ENCODE measurements around the gene ADAM12. TPM values are rescaled to one million over a fixed set of nuclear protein-coding genes. Genes with fewer than 3 reads are reported as not detected.

Gene ADAM12
- total and polyA plus RNA-seq, 9 of the 15 experiments (the other 6 are each of a cell fraction or from before 2014, with no cell fraction given), result not detected

DNA sequence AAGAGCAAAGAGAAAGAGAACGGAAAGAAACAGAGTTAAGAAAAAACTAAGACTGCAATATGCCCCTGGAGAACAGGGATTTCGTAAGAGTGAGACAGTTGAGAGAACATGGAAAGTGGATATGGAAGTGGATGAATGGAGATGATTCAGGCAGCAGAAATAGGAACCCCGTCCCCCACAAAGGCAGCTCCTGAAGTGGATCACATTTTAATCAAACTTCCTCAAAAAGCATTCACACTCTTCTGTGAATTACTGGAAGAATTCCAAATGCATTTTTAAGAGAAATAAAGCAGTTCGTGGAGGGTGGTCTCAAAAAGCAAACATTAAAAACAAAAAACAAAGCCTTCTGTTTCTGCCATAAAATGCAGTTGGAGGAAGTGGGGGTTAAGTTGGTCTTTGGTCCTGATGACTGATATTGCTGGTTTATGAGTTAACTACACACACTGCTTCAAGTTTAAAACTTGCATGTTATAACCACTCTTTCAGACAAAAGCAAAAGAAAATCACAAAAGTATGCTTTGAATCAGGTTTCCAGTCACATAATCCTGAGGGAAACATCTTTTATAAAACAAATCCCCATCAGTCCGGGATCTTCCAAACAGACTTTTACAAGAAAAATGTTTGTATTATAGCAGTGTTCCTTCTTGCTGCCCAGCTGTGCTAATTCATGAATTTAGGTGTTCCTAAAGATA lies 277.6 kb downstream of the ADAM12 start:
- Histone ChIP-seq H3K27me3 (ENCODE audit: control insufficient read depth in 2 of 2, insufficient read depth in 2 of 2, low read length in 2 of 2) (peaks cover 0 to 22% of the 10 kb centered on the region in 2 experiments; a peak in 2 of 5 replicates), H3K9me3 (replicated peaks; ENCODE audit: control insufficient read depth, insufficient read depth, low read depth, low read length) (no peaks in the 10 kb centered on the region), H3K27ac (ENCODE audit: extremely low read depth, low read depth, low read length) (no peak overlapping the region), H3K4me1 (replicated peaks in 1 of 2; ENCODE audit: control insufficient read depth in 2 of 2, insufficient read depth in 2 of 2, low read length in 2 of 2) (no peaks in the 10 kb centered on the region), H3K79me2 (ENCODE audit: control insufficient read depth, insufficient read depth, low read length) (no peaks in the 10 kb centered on the region), H3K4me2 (ENCODE audit: insufficient read depth, low read length) (no peak overlapping the region), H3K36me3 (ENCODE audit: control insufficient read depth, insufficient read depth, low read length) (no peaks in the 10 kb centered on the region), H2AFZ (ENCODE audit: low read depth, low read length) (no peak overlapping the region), H3K9ac (ENCODE audit: insufficient read depth in 1 of 2, low read depth in 2 of 2, low read length in 2 of 2) (no peak overlapping the region), H3K9me1 (ENCODE audit: control insufficient read depth, insufficient read depth, low read length) (no peaks in the 10 kb centered on the region), H3K4me3 (no peak overlapping the region), H4K20me1 (replicated peaks; ENCODE audit: control insufficient read depth, insufficient read depth, low read length) (no peaks in the 10 kb centered on the region)
- no TSS peak for BruUV-seq (replicated peaks)
- in situ Hi-C loops (cut with MboI), result no loop called here
- DNase-seq (ENCODE audit: extremely low read depth in 1 of 4, low spot score in 3 of 4) (no peak), FAIRE-seq (no peak), ATAC-seq (no peak)
- WGBS (ENCODE audit: insufficient coverage, low coverage, missing lambda C conversion rate), result 0% methylated on average over 5 of the region's 5 CpGs
- TF ChIP-seq IFI16 (CRISPR knock-in tag; IDR thresholded peaks at IDR 0.05) (no peak), HSF4 (CRISPR knock-in tag; IDR thresholded peaks at IDR 0.05; ENCODE audit: borderline replicate concordance) (no peak)
- TF ChIP-seq, protein P1, sequence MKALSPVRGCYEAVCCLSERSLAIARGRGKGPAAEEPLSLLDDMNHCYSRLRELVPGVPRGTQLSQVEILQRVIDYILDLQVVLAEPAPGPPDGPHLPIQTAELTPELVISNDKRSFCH (CRISPR knock-in tag; IDR thresholded peaks at IDR 0.05), result no peak
- TF ChIP-seq, protein P1 (tag; IDR thresholded peaks at IDR 0.05), result no peak
- intact Hi-C loops (cut with micrococcal nuclease), result no loop called here
- ChIA-PET POLR2A (no interaction called here), CTCF (ENCODE audit: low intra/inter-chr PET ratio) (no interaction called here)

DNA sequence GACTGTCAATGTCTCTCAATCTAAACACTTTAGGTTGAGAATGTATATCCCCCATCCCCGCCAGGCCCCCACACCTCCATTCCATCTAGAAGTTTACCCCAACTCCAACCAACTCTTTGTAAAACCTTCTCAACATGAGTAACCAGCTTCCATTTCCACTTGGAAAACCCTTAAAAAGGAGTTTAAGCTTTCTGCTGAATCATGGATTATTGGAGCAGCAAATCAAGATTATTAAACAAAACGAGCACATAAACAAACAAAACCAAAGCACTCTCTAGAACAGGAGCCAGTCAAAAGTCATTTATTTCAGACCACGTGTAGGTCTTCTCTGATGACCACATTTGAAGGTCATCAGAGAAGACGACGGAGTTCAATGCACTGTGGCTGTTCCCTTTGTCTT lies 278.4 kb downstream of the ADAM12 start:
- H3K27me3 ChIP-seq (ENCODE audit: control insufficient read depth in 2 of 2, insufficient read depth in 2 of 2, low read length in 2 of 2), result peaks cover 0 to 25% of the 10 kb centered on the region in 2 experiments; a peak in 2 of 5 replicates
- WGBS (ENCODE audit: insufficient coverage, low coverage, missing lambda C conversion rate), result 0% methylated on average over 4 of the region's 5 CpGs
- H3K4me1 ChIP-seq (replicated peaks in 1 of 2; ENCODE audit: control insufficient read depth in 2 of 2, insufficient read depth in 2 of 2, low read length in 2 of 2), result no peaks in the 10 kb centered on the region
- H3K27ac ChIP-seq (ENCODE audit: extremely low read depth, low read depth, low read length), result no peak overlapping the region
- no peak for ATAC-seq
- no TSS peak for BruUV-seq (replicated peaks)
- no peak for DNase-seq (ENCODE audit: extremely low read depth in 1 of 4, low spot score in 3 of 4)
- intact Hi-C loops (cut with micrococcal nuclease), result no loop called here
- H4K20me1 ChIP-seq (replicated peaks; ENCODE audit: control insufficient read depth, insufficient read depth, low read length), result no peaks in the 10 kb centered on the region
- in situ Hi-C loops (cut with MboI), result no loop called here
- ChIA-PET POLR2A (no interaction called here), CTCF (ENCODE audit: low intra/inter-chr PET ratio) (no interaction called here)
- no peaks in the 10 kb centered on the region for H3K9me3 ChIP-seq (replicated peaks; ENCODE audit: control insufficient read depth, insufficient read depth, low read depth, low read length)
- no peak for FAIRE-seq
- H3K4me2 ChIP-seq (ENCODE audit: insufficient read depth, low read length), result no peak overlapping the region
- H3K9ac ChIP-seq (ENCODE audit: insufficient read depth in 1 of 2, low read depth in 2 of 2, low read length in 2 of 2), result no peak overlapping the region
- no peak overlapping the region for H2AFZ ChIP-seq (ENCODE audit: low read depth, low read length)
- TF ChIP-seq, protein P2, sequence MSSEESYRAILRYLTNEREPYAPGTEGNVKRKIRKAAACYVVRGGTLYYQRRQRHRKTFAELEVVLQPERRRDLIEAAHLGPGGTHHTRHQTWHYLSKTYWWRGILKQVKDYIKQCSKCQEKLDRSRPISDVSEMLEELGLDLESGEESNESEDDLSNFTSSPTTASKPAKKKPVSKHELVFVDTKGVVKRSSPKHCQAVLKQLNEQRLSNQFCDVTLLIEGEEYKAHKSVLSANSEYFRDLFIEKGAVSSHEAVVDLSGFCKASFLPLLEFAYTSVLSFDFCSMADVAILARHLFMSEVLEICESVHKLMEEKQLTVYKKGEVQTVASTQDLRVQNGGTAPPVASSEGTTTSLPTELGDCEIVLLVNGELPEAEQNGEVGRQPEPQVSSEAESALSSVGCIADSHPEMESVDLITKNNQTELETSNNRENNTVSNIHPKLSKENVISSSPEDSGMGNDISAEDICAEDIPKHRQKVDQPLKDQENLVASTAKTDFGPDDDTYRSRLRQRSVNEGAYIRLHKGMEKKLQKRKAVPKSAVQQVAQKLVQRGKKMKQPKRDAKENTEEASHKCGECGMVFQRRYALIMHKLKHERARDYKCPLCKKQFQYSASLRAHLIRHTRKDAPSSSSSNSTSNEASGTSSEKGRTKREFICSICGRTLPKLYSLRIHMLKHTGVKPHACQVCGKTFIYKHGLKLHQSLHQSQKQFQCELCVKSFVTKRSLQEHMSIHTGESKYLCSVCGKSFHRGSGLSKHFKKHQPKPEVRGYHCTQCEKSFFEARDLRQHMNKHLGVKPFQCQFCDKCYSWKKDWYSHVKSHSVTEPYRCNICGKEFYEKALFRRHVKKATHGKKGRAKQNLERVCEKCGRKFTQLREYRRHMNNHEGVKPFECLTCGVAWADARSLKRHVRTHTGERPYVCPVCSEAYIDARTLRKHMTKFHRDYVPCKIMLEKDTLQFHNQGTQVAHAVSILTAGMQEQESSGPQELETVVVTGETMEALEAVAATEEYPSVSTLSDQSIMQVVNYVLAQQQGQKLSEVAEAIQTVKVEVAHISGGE (CRISPR knock-in tag; IDR thresholded peaks at IDR 0.05), result no peak
- TF ChIP-seq ZNF316 (IDR thresholded peaks at IDR 0.05), result peak; percentile 57
- no peak for TF ChIP-seq ARID2 (IDR thresholded peaks at IDR 0.05)
- peak; percentile 16; the same call in 1 of the 2 replicates for TF ChIP-seq MAFF (IDR thresholded peaks at IDR 0.05; ENCODE audit: low read length)
- TF ChIP-seq NCOA2 (IDR thresholded peaks at IDR 0.05; ENCODE audit: partially characterized antibody in 2 of 2), result no peak
- TF ChIP-seq ETV1 (tag; conservative IDR thresholded peaks at IDR 0.05; ENCODE audit: low read depth), result no peak
- TF ChIP-seq C11orf30 (IDR thresholded peaks at IDR 0.05; ENCODE audit: low read depth), result 0 out of 2 replicates have a peak, but pooled peaks have one; percentile 19
- H3K36me3 ChIP-seq (ENCODE audit: control insufficient read depth, insufficient read depth, low read length), result no peaks in the 10 kb centered on the region
- H3K4me3 ChIP-seq, result no peak overlapping the region
- H3K9me1 ChIP-seq (ENCODE audit: control insufficient read depth, insufficient read depth, low read length), result no peaks in the 10 kb centered on the region
- no peaks in the 10 kb centered on the region for H3K79me2 ChIP-seq (ENCODE audit: control insufficient read depth, insufficient read depth, low read length)

Data from K562 (cell line).